GM18508 (cell line): ENCODE measurements around the gene TPBG.

Experiments
- ATAC-seq: cut with Tn5 transposase; IDR thresholded peaks from one replicate; pipeline ENCODE4 v1.9.1; 2021; ENCODE audit warnings: moderate number of reproducible peaks; ENCODE audit not compliant: insufficient read depth, unreplicated experiment

The TPBG gene, protein sequence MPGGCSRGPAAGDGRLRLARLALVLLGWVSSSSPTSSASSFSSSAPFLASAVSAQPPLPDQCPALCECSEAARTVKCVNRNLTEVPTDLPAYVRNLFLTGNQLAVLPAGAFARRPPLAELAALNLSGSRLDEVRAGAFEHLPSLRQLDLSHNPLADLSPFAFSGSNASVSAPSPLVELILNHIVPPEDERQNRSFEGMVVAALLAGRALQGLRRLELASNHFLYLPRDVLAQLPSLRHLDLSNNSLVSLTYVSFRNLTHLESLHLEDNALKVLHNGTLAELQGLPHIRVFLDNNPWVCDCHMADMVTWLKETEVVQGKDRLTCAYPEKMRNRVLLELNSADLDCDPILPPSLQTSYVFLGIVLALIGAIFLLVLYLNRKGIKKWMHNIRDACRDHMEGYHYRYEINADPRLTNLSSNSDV

GRCh38 chr6:82363428-82364086 is at the start of gene TPBG:
TPBG (plus strand) TSS chr6:82363817; CDS start chr6:82364962, 1,145 bp downstream.
- ATAC-seq: no peak

- no peak for ATAC-seq
These were observed 41.2 kb upstream of the TPBG start for GRCh38 chr6:82322386-82322785.

- no peak for ATAC-seq
These were observed 33.9 kb upstream of the TPBG start for GRCh38 chr6:82329766-82330165.

DNA sequence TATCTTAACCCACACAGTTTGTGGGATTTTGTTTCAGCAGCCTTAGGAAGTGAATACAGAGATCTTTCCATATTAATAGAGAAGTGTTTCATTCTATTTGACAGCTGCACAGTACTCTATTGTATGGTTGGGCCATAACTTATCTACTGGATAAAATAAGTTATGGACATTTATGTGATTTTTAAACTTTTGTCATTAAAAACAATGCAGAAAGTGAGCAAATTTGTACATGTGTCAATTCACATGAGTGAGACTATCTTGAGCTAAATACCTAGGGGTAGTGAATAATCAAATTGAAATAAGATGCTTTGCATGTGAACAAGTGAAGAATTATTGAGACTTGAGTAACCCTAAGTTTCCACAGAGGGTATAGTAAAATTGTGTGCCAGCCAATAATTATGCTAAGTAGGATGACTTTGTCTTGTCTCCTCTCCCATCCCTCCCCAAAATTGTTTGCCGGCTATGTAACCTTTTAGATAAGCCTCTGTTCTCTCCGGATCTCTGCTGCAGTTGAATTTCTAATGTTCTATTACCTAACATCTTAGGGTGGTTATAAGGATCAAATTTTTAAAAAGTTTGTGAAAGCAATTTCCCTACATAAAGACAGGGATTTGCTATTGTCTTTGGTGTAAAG is 33.3 kb upstream of the TPBG start:
- no peak for ATAC-seq

DNA sequence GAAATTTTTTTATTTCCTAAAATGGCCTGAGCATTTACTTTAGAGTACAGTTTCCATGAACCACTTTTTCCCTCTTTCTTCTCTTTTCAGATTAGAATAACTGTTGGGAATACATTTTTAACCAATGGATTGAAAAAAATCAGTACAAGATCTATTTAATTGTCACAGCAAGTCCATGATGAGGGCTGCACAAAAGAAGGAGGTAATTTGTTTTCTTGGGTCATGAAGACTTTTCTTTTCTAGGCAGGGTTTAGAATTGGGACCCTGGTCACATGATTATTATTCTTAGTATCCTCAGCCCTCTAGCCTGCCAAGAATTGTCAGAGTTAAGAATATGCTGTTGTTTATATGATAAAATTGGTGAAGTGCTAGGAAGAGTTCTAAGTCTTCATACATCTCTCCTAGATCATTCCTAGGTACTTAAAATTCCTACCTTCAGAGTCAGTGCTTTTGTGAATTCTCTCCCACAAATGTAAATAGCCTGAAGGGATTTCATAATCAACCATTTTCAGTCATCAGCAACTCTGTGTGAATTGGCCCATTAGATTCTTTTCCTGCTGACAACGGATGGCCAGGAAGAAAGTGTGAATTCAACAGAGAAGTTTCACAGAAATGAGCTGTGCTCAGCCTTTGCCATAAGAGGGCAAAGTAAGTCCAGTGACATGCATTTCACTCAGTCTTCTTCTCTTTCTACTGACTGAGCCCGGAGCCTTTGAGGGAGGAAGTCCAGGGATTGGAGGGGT is 32.4 kb upstream of the TPBG start:
- no peak for ATAC-seq

DNA sequence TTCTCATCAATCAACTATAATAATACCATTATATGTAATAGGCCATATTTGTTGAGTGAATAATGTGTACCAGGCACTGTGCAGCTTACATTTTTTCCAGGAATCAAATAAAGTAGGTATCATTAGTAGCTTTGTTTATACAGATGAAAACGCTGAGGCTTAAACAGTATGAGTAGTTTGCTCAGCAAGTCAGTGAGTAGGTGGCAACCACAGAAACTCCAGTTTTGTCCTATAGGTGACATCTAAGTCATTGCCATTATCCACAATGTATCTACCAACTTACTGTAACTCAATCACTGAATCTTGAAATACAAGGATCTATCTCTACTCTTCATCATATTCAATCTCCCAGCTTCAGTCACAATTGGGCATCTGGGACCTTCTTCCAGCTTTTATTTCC is 29.8 kb upstream of the TPBG start:
- no peak for ATAC-seq

GRCh38 chr6:82337688-82338257 is 25.8 kb upstream of the TPBG start:
- ATAC-seq: no peak

DNA sequence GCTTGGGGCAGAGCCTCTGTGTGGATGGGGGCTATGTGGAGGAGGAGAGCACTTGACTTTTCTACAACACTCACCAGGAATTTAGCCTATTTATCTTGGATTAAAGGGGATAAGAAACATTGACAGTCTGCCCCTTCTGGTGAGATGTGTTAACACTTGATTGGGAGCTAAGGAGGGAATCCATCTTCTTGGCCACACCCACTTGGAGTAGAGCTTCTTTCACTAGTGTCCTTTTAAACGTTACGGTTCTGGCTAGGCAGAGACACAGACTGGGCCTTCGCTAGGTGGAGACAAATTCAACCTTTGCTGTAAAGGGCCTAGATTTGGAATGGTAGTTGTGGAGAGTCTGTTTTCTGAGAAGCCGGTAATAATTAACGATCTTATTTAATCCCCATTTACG is 15.5 kb upstream of the TPBG start:
- no peak for ATAC-seq

- no peak for ATAC-seq
These were observed 9.8 kb upstream of the TPBG start for GRCh38 chr6:82353848-82354247.

DNA sequence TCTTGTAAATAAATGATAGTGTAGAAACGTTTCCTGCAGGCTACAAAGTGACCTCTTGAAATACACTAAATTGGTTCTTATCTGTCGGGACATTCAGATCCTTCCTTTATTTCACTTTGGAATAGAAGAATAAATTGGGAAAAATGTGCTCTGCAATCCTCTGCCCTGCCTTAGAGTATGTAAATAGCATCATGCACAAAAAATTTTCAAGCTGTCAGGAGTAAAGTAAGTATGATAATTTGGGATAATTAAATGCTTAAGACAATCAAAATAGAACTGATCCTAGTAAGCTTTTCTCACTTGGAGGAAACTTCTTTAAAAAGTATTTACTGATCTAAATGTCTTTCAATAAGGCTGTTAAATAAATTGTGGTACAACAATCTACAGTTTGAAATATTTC is 3.1 kb upstream of the TPBG start:
- ATAC-seq: no peak

GRCh38 chr6:82361631-82362030 is 2.0 kb upstream of the TPBG start:
- ATAC-seq: no peak

- no peak for ATAC-seq
These were observed 1.5 kb upstream of the TPBG start for GRCh38 chr6:82362144-82362543.

DNA sequence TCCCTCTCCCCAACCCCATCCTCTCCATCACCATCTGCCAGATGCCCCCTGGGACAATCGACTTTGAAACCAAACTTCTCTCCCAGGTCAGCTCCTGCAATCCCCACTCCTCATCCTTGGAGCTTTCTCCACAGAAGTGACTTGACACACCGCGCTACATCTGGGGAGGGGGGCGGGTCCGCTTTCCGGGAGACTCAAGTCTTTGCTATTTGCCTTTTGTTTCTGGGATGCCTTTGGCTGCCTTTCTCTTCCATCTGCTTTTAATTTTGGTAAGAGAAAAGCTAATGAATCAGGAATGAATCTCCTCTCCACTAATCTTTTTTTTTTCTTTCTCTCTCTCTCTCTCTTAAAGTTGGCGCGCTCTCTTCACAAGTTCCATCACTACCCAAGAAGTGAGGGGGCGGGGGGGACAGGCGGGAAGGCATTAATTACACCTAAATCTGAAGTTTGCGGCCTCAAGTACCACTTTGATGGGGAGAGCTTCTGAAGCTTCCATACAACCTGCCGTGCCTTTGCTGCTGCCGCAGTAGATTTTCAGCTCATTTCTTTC is 664 bp upstream of the TPBG start:
- no peak for ATAC-seq

- ATAC-seq: no peak
These were observed 734 bp downstream of the TPBG start for GRCh38 chr6:82364087-82365015.

DNA sequence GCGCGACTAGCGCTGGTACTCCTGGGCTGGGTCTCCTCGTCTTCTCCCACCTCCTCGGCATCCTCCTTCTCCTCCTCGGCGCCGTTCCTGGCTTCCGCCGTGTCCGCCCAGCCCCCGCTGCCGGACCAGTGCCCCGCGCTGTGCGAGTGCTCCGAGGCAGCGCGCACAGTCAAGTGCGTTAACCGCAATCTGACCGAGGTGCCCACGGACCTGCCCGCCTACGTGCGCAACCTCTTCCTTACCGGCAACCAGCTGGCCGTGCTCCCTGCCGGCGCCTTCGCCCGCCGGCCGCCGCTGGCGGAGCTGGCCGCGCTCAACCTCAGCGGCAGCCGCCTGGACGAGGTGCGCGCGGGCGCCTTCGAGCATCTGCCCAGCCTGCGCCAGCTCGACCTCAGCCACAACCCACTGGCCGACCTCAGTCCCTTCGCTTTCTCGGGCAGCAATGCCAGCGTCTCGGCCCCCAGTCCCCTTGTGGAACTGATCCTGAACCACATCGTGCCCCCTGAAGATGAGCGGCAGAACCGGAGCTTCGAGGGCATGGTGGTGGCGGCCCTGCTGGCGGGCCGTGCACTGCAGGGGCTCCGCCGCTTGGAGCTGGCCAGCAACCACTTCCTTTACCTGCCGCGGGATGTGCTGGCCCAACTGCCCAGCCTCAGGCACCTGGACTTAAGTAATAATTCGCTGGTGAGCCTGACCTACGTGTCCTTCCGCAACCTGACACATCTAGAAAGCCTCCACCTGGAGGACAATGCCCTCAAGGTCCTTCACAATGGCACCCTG is 1.6 kb downstream of the TPBG start:
- ATAC-seq: no peak

GRCh38 chr6:82367704-82368103 is 4.1 kb downstream of the TPBG start:
- ATAC-seq: no peak

- ATAC-seq: no peak
These were observed 7.2 kb downstream of the TPBG start for GRCh38 chr6:82370788-82371187.

DNA sequence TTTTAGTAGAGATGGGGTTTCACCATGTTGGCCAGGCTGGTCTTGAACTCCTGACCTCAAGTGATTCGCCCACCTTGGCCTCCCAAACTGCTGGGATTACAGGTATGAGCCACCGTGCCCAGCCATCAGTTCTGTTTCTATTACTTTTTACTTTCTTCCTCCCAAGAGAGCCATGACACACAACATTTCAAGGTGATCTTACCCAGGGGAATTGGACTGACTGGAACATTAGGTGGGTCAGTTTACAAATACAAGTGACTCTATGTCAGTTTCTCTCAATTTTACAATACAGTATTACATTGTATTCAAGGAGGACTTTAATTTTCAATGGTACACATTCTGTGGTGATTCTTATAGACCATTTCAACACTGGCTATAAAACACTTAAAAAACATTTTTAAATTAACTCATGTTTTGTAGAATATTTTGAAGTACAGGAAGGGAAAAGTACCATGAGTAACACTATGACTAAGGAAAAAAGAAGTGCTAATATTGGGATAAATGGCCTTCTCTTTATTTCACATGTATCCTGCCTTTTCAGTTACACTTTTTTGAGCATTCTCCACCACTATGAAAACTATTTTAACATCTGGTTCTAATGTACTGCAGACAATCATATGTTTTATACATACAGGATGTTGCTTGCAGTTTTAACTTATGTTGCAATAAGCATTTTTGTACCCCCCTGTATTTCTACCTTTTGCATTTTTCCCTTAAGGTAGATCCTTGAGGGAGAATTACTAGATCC is 8.4 kb downstream of the TPBG start:
- ATAC-seq: no peak
